22Rv1 (cell line): ENCODE results near the gene CARD6.

ENCODE experiments used
- H3K27ac ChIP-seq: fragments of 450-650 bp; 2 replicates; pipeline ENCODE4 v1.5.1; 2017
- ZFX ChIP-seq: fragments of 450-650 bp; IDR thresholded peaks from 2 replicates; pipeline ENCODE4 v1.6.1; 2017; ENCODE audit warnings: antibody characterized with exemption, borderline replicate concordance
- TF ChIP-seq, protein P1 (sequence below): fragments of 450-650 bp; IDR thresholded peaks from 2 replicates; pipeline ENCODE4 v1.5.1; 2017; ENCODE audit warnings: mild to moderate bottlenecking

CARD6 gene

DNA sequence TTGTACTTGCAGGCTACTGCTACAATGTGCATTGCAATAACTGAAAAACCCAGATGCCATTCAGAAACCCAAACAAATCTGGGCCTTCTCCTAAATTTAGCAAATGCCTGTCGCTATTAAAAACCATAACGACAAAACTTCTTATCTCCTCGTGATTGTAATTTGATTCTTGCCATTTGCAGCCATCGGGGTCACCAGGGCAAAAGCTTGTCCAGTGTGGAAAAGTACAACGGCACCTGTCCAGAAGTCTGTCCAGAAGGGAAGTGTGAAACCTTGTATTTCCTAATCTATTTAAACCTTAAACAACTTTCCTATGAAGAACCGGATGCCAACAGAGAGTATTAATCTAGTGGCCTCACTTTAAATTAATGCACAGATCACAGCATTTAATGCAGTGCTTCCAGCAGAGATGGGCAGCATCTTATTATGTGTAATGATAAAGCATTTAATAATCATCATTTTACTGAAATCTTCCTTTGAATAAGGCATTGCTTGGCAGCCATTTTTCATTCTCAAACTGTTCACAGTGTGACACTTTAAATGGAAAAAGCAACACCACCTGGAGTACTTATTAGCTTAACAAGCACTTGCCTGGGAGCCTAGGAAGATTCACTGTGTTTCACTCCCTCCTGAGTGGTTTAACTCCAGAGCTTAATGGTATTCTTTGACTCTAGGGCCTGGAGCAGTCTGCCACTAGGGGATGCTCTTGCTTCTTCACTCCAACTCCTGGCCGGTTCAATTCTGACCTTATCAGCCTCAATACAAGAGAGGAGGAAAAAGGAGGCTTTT is 63.2 kb downstream of the CARD6 start:
- no peak overlapping the region for H3K27ac ChIP-seq
- TF ChIP-seq ZFX: no peak
- TF ChIP-seq, protein P1, sequence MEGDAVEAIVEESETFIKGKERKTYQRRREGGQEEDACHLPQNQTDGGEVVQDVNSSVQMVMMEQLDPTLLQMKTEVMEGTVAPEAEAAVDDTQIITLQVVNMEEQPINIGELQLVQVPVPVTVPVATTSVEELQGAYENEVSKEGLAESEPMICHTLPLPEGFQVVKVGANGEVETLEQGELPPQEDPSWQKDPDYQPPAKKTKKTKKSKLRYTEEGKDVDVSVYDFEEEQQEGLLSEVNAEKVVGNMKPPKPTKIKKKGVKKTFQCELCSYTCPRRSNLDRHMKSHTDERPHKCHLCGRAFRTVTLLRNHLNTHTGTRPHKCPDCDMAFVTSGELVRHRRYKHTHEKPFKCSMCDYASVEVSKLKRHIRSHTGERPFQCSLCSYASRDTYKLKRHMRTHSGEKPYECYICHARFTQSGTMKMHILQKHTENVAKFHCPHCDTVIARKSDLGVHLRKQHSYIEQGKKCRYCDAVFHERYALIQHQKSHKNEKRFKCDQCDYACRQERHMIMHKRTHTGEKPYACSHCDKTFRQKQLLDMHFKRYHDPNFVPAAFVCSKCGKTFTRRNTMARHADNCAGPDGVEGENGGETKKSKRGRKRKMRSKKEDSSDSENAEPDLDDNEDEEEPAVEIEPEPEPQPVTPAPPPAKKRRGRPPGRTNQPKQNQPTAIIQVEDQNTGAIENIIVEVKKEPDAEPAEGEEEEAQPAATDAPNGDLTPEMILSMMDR: peak; percentile 99

DNA sequence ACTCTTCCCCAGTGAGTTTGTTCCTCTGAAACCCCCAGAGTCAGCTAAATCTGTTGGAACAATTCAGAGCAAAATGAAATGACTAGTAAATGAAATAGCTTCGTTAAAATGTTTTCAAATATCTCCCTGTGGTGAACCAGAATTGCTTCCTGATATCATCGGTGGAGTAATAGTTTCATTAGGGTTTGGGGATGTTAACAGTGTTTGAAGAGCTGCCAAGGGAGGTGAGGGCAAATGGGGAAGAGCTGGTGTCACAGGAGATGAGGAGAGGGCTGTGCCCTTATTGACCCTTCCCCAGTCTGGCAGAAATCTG is 63.8 kb downstream of the CARD6 start:
- no peak for TF ChIP-seq ZFX
- TF ChIP-seq, protein P1: peak; percentile 75
- no peak overlapping the region for H3K27ac ChIP-seq

DNA sequence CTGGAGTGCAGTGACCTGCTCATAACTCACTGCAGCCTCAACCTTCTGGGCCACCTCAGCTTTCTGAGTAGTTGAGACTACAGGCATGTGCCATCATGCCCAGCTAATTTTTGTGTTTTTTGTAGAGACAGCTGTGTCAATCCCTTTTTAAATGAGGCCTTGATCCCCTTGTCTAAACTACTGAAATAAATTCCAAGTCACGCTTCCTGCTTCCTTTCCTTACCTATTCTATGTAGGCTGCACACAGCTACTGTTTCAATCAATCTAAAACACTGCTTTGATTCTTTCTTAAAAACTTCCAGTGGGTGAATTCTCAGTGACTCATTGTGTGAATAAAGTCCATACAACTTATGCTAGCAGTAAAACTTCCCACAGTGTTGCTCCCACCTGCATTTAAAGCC is 65.2 kb downstream of the CARD6 start:
- no peak overlapping the region for H3K27ac ChIP-seq
- TF ChIP-seq, protein P1: no peak
- TF ChIP-seq ZFX: no peak

DNA sequence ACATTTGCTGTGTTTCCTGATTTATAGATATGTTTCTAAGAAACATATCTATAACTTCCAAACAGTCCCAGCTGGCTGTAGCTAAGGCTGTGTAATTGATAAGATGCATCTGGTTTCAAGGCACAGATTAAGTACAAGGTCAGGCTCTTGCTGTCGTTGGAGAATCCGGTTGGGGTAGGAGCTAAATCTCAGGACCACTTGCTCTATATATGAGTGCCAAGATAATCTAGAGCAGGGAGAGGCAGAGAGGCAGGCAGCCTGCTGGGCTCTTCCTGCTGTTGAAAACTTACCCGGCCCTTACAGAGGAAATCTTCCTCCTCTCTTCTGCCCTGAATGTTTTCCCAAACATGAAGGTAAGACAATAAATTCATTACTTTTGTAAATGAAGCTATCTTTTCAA is 68.1 kb downstream of the CARD6 start, which contains the start of gene C7:
TSS of gene C7 (plus strand) at position 234 of the 400 bp plus-strand sequence. CDS start at position 348, 114 bp downstream.
- no peak for TF ChIP-seq ZFX
- TF ChIP-seq, protein P1: no peak
- no peak within 1 kb of the TSS for H3K27ac ChIP-seq

- TF ChIP-seq ZFX: no peak
- TF ChIP-seq, protein P1: no peak
- no peak overlapping the region for H3K27ac ChIP-seq
Observed at GRCh38 chr5:40909723-40910122, 68.6 kb downstream of the CARD6 start.
